Glutamatergic neuron (in vitro differentiated cells): Measurements from ENCODE around the gene MBD2. TPM values are rescaled to one million over a fixed set of nuclear protein-coding genes. Genes with fewer than 3 reads are reported as not detected.

ENCODE experiments used
- DNase-seq: peaks from one replicate; pipeline ENCODE4 v3.0.0; 2022
- H3K27ac Mint-ChIP-seq: one replicate; pipeline ENCODE4 v1.8.0; 2020; ENCODE audit warnings: mild to moderate bottlenecking, mixed read lengths, inconsistent platforms; ENCODE audit not compliant: unreplicated experiment
- H3K27me3 Mint-ChIP-seq: one replicate; pipeline ENCODE4 v1.8.0; 2020; ENCODE audit warnings: mild to moderate bottlenecking, moderate library complexity, mixed read lengths, inconsistent platforms; ENCODE audit not compliant: unreplicated experiment
- H3K36me3 Mint-ChIP-seq: one replicate; pipeline ENCODE4 v1.8.0; 2020; ENCODE audit warnings: mild to moderate bottlenecking, mixed read lengths, inconsistent platforms; ENCODE audit not compliant: unreplicated experiment
- H3K4me1 Mint-ChIP-seq: one replicate; pipeline ENCODE4 v1.8.0; 2020; ENCODE audit warnings: mild to moderate bottlenecking, low read depth, mixed read lengths, inconsistent platforms; ENCODE audit not compliant: unreplicated experiment
- H3K4me3 Mint-ChIP-seq: one replicate; pipeline ENCODE4 v1.8.0; 2020; ENCODE audit warnings: mild to moderate bottlenecking, mixed read lengths, inconsistent platforms; ENCODE audit not compliant: unreplicated experiment
- H3K9me3 Mint-ChIP-seq: one replicate; pipeline ENCODE4 v1.8.0; 2020; ENCODE audit warnings: mild to moderate bottlenecking, moderate library complexity, mixed read lengths, inconsistent platforms; ENCODE audit not compliant: unreplicated experiment
- total RNA-seq: library from RNA; stranded (reverse); fragmentation: NEBNext Ultra II Directional; extraction: Animal tissue kit (Norgen Biotek cat#: 25700); gene quantifications from one replicate; pipeline ENCODE4 v1.2.1, GENCODE V29; 2021; ENCODE audit not compliant: unreplicated experiment
- TF ChIP-seq, protein P1 (sequence below): fragments of 200-600 bp; sonication (generic); IDR thresholded peaks from one replicate; pipeline ENCODE4 v1.5.0; 2021; ENCODE audit not compliant: partially characterized antibody, unreplicated experiment

The MBD2 gene
- total RNA-seq, 1 donor from 2014 or later = 30.6 TPM

DNA sequence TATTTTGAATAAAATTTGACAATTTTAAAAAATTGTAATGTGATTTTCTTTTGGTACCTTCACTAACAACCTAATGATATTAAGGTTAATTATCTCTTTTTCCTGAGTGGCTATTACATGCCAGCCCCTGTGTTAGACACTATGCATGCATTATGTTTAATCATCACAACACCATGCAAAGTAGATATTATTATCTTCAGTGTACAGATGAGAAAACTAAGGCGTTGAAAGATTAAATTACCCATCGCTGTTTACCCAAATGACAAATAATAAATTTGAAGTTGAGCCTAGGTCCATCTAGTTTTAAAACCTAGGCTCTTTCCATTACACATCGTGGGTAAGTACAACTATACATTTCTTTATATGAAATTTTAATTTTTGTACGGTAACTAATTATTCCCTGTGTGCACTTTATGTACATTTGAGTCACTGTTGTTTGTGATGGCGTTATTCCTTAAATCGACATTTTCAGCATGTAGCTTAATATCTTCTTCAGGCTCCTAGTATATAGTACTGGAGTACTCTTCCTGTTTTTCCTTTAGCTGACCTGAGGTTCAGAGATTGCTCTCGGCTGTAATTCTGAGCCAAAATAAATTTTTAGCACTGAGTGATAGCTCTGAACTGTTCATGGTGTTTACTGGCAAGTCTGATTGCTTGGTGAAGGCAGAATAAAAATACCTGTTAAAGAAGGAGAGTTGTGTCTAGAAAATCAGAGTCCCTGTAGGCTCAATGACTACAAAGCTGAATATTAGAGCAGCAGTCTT is 13.9 kb upstream of the MBD2 start:
- H3K36me3 Mint-ChIP-seq = no peaks in the 10 kb centered on the region
- no peaks in the 10 kb centered on the region for H3K4me1 Mint-ChIP-seq
- TF ChIP-seq, protein P1, sequence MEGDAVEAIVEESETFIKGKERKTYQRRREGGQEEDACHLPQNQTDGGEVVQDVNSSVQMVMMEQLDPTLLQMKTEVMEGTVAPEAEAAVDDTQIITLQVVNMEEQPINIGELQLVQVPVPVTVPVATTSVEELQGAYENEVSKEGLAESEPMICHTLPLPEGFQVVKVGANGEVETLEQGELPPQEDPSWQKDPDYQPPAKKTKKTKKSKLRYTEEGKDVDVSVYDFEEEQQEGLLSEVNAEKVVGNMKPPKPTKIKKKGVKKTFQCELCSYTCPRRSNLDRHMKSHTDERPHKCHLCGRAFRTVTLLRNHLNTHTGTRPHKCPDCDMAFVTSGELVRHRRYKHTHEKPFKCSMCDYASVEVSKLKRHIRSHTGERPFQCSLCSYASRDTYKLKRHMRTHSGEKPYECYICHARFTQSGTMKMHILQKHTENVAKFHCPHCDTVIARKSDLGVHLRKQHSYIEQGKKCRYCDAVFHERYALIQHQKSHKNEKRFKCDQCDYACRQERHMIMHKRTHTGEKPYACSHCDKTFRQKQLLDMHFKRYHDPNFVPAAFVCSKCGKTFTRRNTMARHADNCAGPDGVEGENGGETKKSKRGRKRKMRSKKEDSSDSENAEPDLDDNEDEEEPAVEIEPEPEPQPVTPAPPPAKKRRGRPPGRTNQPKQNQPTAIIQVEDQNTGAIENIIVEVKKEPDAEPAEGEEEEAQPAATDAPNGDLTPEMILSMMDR = no peak
- H3K27me3 Mint-ChIP-seq = peaks cover 4% of the 10 kb centered on the region
- DNase-seq = no peak
- H3K4me3 Mint-ChIP-seq = no peak overlapping the region
- peaks cover 4% of the 10 kb centered on the region for H3K9me3 Mint-ChIP-seq
- no peak overlapping the region for H3K27ac Mint-ChIP-seq

DNA sequence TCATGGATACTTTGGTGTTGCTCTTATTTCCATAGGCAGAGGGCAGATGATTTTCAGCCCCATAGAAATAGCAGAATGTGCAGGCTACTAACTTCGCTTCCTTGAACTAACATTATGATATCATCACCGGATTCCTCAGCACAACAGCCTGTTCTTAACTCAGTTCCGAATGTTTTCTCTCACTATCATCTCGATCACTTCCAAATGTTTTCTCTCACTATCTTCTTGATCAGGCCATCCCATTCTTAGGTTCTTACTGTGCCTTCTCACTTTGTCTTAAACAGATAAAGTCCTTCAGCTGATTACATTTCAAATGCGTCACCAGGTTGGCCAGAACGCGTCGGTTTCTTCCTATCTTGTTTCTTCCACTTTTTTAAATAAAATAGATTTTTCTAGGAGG is 11.4 kb upstream of the MBD2 start:
- no peaks in the 10 kb centered on the region for H3K4me1 Mint-ChIP-seq
- H3K4me3 Mint-ChIP-seq = no peak overlapping the region
- no peaks in the 10 kb centered on the region for H3K36me3 Mint-ChIP-seq
- DNase-seq = no peak
- TF ChIP-seq, protein P1 = no peak
- H3K9me3 Mint-ChIP-seq = no peaks in the 10 kb centered on the region
- no peak overlapping the region for H3K27ac Mint-ChIP-seq
- H3K27me3 Mint-ChIP-seq = no peaks in the 10 kb centered on the region

DNA sequence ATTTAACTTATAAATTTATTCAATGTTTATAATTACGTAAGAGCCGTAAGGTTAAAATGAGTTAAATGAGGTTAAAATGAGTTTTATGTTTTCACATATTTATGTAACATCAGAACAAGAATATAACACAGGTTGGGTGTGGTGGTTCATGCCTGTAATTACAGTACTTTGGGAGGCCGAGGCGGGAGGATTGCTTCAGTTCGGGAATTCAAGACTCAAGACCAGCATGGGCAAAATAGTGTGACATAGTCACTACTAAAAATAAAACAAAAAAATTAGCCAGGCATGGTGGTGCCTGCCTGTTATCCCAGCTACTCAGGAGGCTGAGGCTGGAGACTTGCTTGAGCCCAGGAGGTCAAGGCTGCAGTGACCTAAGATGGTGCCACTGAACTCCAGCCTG is 9.3 kb upstream of the MBD2 start:
- Mint-ChIP-seq H3K36me3 (no peaks in the 10 kb centered on the region), H3K27me3 (no peaks in the 10 kb centered on the region), H3K4me1 (no peaks in the 10 kb centered on the region), H3K27ac (no peak overlapping the region), H3K4me3 (no peak overlapping the region), H3K9me3 (no peaks in the 10 kb centered on the region)
- no peak for DNase-seq
- TF ChIP-seq, protein P1 = no peak

DNA sequence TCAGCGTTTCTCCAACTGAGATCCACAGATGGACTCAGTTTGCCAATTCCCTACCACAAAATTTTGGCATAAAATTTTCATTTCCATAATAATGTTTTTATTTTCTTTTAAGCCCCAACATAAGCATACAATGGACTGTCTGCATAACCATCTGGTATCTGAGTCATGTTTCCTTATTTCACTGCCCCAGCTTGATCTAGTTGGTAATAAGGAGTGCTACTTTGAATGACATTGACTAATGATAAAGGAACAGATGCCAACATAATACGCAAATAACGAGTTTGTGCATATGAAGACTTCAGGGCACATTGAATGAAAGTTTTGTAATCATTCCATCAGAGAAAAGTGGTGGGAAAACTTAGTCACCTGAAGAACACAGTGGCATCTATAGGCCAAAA is 8.8 kb upstream of the MBD2 start:
- Mint-ChIP-seq H3K9me3 (no peaks in the 10 kb centered on the region), H3K4me3 (no peak overlapping the region), H3K4me1 (no peaks in the 10 kb centered on the region), H3K27ac (no peak overlapping the region), H3K36me3 (no peaks in the 10 kb centered on the region), H3K27me3 (no peaks in the 10 kb centered on the region)
- TF ChIP-seq, protein P1 = no peak
- DNase-seq = no peak

DNA sequence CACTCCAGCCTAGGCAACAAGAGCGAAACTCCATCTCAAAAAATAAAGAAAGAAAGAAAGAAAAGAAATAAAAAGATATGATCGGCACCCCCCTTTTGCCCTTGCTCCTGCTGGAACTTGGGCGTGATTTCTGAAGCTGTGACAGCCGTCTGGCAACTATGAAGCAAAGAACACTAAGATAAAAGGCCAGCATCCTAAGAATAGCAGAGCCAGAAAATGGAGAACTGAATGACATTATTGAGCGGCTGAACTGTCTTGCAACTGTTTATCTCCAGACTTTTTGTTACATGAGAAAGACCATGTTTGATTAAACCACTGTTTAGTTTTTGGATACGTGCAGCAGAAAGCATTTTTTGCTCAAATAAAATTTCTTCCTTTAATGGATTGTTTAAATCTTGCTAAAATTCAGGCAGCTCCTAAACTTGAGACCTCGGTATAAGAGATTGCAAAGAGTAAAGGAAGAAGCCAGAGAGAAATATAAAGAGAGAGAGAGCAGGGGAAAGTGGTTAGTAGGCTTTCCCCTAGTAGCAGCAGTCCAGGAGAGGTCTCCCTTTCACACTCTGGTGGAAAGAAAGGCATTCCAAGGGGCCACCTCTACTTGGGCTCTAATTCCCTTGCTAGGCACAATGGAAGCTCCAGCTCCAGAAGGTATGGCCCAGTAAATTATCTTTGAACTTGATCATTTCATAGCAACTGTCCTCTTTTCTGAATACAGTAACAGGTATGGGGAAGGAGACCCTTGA is 8.2 kb upstream of the MBD2 start:
- H3K9me3 Mint-ChIP-seq = no peaks in the 10 kb centered on the region
- DNase-seq = no peak
- H3K36me3 Mint-ChIP-seq = no peaks in the 10 kb centered on the region
- H3K27ac Mint-ChIP-seq = no peak overlapping the region
- no peaks in the 10 kb centered on the region for H3K27me3 Mint-ChIP-seq
- TF ChIP-seq, protein P1 = no peak
- no peaks in the 10 kb centered on the region for H3K4me1 Mint-ChIP-seq
- H3K4me3 Mint-ChIP-seq = no peak overlapping the region
